Stimulated activated CD8-positive, alpha-beta memory T cell treated with anti-CD3 and anti-CD28 coated beads, Interleukin-12 subunit alpha, Interleukin-12 subunit beta, amount 100 ng/mL, for 1 hour (primary cell): ENCODE measurements around the gene USP40.

Experiments
- DNase-seq: peaks from one replicate; pipeline ENCODE4 v3.0.0-alpha.2; 2020; ENCODE audit warnings: low read depth

Gene USP40

GRCh38 chr2:233497692-233498091, 68.9 kb downstream of the USP40 start:
- DNase-seq: no peak

DNA sequence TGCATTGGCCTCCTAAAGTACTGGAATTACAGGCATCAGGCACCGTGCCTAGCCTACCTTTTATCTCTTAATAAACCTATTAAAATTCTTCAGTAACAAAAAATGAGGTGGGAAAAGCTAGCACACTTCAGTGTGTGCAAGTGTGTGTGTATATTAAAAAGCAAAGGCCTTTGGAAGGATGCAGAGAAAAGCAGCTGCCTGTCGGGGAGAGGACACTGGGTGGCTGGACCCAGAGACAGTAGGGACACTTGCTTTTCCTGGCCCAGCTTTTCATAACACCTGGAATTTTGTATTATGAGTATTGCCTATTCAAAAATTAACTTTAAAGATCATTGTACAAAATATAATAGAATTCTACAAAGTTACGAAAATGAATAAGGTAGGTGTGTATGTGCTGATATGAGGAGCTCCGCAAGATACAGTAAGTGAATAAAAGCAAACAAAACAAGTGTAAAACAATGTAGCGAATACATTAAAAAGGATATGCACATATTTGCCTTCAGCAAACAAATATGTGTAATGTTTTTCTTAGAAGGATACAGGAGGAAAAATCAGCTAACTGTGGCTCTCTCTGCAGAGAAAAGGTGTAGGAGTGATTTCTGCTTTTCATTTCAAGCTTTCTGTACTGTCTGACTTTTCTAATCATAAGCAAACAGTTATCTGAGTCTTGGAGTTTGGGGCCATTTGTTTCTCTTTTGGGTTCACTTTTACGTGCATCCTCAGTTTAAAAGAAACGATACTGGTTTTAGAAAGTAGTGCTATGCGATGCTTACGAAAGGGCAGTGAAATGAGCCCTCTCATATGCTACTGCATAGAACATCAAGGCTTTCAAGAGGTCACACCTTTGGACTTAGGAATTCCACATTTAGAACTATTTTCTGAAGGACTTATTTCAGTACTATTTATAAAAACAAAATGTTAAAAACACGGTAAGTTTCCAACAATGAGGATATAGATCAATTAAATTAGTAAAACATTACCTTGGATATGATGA, 70.8 kb downstream of the USP40 start:
- DNase-seq: no peak

DNA sequence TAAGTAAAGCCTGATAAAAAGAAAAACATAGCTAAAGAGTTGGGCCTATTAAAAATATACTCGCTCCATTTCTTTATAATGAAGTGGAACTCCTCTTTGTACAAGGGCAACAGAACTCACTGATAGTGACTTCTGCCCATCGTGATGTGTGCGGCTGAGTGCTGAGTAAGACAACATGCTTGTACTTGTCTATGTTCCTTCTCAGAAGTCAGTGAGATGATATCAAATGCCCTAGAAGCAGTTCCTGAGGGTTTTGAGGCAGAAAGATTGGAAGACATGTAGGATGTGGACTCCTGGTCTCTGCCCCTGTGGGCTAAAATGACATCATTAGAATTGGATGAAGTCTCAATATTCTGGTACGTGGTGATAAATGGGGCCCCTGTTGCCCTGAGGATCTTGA, 73.8 kb downstream of the USP40 start:
- DNase-seq: no peak

- DNase-seq: no peak
Observed at GRCh38 chr2:233492078-233492477, 74.5 kb downstream of the USP40 start.

GRCh38 chr2:233491326-233491725, 75.3 kb downstream of the USP40 start:
- no peak for DNase-seq

GRCh38 chr2:233490831-233491230, 75.8 kb downstream of the USP40 start:
- no peak for DNase-seq

GRCh38 chr2:233489666-233490065, 76.9 kb downstream of the USP40 start:
- DNase-seq: no peak

DNA sequence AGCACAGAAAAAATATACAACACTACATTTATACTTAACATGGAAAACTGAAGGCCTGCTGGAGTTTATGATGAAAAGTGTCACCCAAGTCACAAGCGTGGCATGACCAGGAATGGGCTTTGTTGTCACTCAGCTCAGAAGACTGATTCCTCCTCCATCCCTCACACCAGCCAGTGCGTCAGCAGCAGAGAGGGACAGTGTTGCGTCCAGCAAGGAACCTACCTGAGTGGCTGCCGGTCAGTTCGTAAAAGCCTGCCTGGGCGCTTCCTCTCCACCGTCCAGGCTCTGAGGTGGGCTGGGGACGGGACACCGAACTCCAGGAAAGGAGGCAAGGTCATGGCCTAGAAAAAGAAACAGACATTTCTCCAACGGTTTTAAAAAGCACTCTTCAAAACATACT, 77.4 kb downstream of the USP40 start:
- no peak for DNase-seq

- DNase-seq: no peak
Observed at GRCh38 chr2:233487748-233488345, 78.7 kb downstream of the USP40 start.

DNA sequence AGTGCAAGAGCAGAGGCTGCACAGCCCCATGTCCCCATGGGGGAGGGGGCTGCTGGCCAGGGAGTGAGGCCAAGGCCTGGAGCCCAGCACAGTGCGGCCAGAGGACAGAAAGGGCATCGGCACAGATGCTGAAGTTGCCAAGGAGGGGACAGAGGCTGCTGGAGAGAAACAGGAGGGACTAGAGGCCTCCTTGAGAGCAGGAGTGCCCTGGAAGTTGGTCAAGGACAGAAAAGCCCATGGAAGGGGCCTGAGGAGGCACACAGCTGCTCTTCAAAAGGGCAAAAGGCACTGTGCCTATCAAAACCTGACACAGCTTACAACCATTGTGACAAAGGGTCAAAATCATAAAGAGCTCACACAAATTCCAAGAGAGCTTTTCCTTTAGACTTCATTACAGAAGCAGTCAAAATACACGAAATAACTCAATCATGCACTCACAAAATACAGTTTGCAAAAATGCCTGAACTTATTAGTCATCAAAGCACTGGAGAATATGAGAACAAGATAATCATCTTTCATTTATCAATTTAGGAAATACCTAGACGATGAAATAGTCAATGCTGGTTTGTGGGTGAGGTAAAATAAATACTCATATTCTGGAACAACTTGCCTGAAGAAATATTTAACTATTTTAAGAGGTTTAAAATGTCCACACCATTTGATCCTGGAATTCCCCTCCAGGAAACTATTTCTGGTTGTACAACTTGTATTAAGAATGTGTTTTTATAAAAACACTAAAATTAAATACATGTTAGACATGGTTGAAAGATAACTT, 79.6 kb downstream of the USP40 start:
- no peak for DNase-seq

- no peak for DNase-seq
Observed at GRCh38 chr2:233486357-233486756, 80.2 kb downstream of the USP40 start.

DNA sequence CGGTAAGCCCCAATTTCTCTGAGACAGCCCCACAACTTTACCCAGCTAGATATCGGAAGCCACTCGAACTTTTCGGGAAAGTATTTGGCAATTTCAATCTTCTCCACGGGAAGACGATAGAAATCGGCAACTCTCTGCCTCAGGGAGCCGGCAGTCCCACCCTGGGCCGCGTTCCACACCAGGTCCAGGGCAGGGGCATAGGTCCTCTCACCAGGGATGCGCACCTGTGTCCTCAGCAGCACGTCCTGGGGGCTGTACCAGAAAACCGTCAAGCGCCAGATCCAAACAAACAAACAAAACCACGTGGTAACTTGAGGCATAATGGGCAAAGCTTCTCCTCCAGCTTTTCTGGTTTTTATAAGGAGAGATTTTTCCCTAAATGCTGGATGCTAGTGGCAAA, 80.9 kb downstream of the USP40 start:
- no peak for DNase-seq

DNA sequence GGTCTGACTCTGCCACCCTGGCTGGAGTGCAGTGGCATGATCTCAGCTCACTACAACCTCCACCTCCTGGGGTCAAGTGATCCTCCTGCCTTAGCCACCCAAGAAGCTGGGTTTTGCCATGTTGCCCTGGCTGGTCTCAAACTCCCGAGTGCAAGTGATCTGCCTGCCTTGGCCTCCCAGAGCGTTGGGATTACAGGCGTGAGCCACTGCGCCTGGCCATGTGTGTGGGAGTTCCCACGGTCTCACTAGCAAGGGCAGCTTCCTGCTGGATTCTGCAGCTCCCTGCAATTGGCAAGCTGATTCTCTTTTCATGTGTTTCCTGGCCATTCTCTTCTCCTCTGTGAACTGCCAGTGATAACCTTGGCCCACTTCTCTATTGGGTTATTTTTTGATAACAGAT, 84.0 kb downstream of the USP40 start:
- no peak for DNase-seq

DNA sequence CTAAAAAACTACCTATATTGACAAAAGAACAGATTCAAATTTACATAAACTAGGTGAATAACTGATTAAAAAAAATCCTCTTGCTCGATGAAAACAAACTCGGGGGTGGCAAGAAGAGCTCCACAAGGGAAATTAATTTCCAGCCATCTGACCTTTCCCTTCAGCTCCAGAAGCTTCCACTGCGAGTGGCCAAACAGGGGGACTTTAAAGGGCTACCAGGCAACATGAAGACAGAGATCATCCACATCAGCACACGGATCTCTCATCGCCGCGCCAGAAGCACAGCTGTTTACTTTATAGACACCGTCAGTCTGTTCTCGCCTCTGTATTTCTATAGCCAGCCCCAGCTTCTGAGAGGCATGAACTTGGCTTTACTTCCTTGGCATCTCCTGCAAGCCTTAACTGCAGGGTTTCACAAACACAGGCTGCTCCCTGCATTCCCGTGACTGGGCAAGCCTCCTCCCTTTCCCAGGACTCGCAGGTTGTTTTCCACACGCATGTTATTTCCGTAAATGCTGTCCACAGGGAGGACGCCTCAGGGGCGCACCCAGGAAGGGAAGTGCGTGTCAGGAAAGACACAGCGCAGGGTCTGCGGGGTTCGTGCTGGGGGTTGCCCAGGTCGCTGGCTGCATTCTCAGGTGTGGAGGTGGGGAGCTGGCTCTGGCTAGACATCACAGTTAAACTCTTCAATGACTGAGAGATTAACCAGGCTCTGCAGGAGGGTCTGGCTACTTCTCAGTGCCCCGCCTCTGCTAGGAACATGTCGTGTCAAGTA, 85.0 kb downstream of the USP40 start:
- no peak for DNase-seq

DNA sequence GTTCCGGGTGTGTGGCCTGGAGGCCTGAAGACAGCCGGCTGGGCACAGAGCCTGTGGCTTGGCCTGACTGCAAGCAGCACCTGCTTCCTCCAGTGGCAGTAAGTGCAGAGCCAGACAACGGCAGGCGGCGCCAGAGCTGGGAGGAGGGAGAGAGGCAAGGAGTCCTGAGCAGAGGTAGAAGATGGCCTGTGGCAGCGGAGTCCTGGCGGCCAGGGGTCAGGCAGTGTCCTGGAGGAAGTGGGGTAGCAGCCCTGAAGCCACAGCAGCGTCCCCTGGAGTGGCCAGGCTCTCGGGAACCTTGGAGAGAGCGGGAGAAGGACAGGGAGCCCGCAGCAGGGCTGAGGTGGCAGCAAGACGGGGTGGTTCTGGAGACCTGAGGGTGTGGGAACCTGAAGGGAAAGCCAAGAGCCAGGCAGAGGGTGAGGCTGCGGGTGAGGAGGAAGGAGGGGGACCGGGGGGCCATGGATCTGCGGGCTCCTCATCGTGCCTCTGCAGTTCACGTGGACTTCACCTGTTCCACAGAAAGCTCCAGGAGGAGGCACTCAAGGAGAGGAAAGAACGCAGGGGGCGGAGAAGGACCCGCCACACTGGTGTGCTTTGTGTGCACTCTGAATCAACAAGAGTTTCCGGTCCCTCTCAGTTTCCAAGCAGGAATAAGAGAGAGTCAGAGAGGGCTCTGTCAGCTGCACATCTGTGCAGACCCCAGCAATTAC, 85.9 kb downstream of the USP40 start:
- DNase-seq: no peak

DNA sequence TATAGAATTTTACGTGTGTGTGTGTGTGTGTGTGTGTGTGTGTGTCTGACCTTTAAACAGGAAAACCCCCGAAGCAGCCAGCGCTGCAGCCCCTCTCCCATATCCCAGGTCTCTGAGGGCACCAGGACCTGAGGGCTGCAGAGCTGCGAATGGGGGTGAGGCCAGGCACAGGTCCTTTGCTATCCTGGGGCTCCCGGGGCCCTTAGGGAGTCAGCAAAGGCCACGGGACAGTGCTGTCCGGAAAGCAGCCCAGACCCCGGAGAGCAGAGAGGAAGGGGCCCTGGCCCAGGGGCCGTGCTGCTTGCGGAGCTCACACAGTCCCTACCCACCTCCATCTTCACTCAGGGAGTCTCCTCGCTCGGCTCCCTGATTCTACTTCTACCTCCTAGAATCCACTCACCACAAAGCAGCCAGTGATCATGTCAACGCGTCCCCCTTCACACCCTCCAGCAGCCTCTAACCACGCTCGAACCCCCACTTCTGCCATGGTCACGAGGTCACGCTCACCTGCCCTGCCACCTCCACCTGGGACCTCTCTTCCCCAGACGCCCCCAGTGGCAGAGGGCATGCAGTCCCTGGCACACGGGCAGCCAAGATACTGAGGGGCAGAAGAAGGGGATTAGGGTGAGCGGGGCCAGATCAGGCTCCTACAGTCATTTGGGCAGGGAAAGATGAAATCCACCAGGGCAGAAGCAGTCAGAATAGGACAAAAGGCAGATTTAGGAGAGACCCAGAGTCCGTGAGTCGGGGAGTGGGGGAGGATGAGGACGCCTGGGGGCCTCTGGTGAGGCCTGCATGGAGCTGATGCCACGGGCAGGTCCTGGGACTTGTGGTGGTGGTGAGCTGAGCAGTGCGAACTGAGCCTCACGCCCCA, 86.7 kb downstream of the USP40 start:
- DNase-seq: no peak

DNA sequence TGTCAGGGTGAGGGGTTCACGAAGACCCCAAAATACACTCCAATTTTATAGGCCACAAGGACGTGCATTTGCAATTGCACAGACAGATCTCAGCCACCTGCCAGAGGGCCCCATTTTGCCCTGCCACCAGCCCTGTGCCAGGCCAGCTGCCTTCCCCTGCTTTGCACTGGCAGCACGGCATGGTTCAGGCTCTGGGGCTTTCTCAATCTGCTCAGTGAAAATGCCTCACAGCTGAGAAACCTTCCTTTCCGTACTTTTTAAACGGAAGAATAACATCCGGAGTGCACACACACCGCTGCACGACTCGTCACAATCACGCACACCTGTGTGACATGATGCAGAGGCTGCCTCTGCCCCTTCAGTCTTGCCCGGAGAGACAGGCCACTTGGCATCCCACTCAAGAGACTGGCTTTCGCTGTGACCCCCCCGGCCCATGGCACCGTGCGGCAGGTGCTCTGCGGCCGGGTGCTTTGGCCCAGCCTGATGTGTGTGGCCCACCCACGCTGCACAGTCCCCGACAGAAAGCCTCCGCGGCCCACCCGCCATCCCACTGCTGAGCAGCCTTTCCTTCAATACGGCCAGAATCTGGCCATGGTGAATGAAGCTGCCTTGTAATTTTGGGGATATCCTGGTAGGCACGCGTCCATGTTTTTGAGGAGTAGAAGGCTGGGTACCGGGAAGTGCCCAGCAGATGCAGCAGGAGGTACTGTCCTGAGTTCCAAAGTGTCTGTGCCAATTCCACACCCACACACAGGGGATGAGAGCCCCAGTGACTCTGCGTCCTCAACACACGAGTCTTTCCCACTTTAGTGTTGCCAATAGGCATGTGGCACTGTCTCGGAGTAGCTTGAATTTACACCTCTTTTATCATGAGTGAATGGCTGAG, 88.8 kb downstream of the USP40 start:
- DNase-seq: no peak

DNA sequence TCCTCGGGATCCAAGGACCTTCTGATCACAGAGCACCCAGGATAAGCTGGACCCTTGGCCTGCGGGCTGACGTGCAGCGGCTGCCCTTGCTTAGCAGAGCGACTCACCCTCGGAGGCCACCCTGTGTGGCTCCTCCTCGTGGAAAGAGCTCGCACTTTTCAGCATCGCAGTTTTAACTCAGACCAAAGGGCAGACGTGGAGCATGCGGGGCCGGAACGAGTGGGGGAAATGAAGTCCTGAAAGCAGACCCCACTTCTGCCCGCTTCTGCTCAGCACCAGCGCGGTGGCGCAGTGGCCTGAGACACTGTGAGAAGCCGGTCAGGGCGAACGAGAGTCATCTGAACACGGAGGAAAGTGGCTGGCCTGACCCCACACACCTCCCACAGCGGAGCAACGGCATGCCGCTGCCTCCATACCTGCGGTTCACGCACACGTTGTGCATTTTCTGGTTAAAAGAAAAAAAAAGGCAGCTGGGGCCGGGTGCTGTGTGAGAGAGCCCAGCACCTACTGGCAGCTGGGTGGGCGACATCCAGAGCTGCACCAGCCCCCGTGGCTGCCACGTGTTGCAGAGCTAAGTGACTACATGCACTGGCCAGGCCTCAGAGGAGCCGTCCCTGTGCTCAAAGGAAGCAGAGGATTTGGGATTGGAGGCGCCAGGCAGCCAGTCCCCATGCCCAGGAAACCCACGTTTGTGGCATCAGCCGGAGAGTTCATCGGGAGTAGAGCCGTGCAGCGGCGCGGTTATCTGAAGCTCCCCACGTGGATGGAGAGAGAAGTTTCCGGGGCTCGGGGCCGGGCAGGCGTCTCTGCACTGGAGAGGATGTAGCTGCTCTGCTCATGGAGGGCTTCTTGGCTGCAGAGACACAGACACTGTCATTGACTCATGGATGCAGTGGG, 89.7 kb downstream of the USP40 start:
- DNase-seq: no peak
